Trophoblast cell (in vitro differentiated cells and primary cell): ENCODE measurements around the gene ATP6V0B.

Experiments
- DNase-seq, 2 donors: peaks; one replicate each; pipeline ENCODE4 v3.0.0-alpha.2; 2016
- H2AFZ ChIP-seq: 2 replicates; pipeline ENCODE4 v1.6.1; 2013; ENCODE audit warnings: low read length, moderate library complexity, mild to moderate bottlenecking; ENCODE audit not compliant: insufficient read depth, poor library complexity
- H2AK5ac ChIP-seq: 2 replicates; pipeline ENCODE4 v1.6.1; 2013; ENCODE audit warnings: mild to moderate bottlenecking, low read length
- H2BK120ac ChIP-seq: 2 replicates; pipeline ENCODE4 v1.6.1; 2013; ENCODE audit warnings: low read length, mild to moderate bottlenecking, moderate library complexity; ENCODE audit not compliant: insufficient read depth, poor library complexity
- H2BK12ac ChIP-seq: 2 replicates; pipeline ENCODE4 v1.6.1; 2013; ENCODE audit warnings: mild to moderate bottlenecking, low read length, moderate library complexity
- H2BK5ac ChIP-seq: 2 replicates; pipeline ENCODE4 v1.6.1; 2013; ENCODE audit warnings: low read length, low read depth, moderate library complexity, mild to moderate bottlenecking; ENCODE audit not compliant: poor library complexity
- H3K14ac ChIP-seq: 2 replicates; pipeline ENCODE4 v1.6.1; 2013; ENCODE audit warnings: mild to moderate bottlenecking, low read length
- H3K18ac ChIP-seq: 2 replicates; pipeline ENCODE4 v1.6.1; 2013; ENCODE audit warnings: mild to moderate bottlenecking, low read length
- H3K23ac ChIP-seq: 2 replicates; pipeline ENCODE4 v1.6.1; 2013; ENCODE audit warnings: low read length
- H3K27ac ChIP-seq: 2 replicates; pipeline ENCODE4 v1.5.1; 2013; ENCODE audit warnings: low read depth, mild to moderate bottlenecking, inconsistent platforms, low read length, moderate library complexity
- H3K27me3 ChIP-seq: 2 replicates; pipeline ENCODE4 v1.6.1; 2013; ENCODE audit warnings: inconsistent platforms, mild to moderate bottlenecking, low read length, moderate library complexity; ENCODE audit not compliant: insufficient read depth
- H3K36me3 ChIP-seq, 2 experiments: 1 replicate in 1 of 2; 2 replicates in 1 of 2; pipeline ENCODE4 v1.6.1; 2013; ENCODE audit warnings: low read length in 2 of 2, mild to moderate bottlenecking in 2 of 2, moderate library complexity in 1 of 2; ENCODE audit not compliant: insufficient read depth in 2 of 2, control insufficient read depth in 1 of 2
- H3K4ac ChIP-seq: 2 replicates; pipeline ENCODE4 v1.6.1; 2013; ENCODE audit warnings: low read depth, mild to moderate bottlenecking, low read length, moderate library complexity
- H3K4me1 ChIP-seq, 2 experiments: 1 replicate in 1 of 2; 2 replicates in 1 of 2; pipeline ENCODE4 v1.6.1; 2013; ENCODE audit warnings: low read length in 2 of 2, mild to moderate bottlenecking in 2 of 2, moderate library complexity in 1 of 2; ENCODE audit not compliant: insufficient read depth in 2 of 2, control insufficient read depth in 1 of 2
- H3K4me2 ChIP-seq: 2 replicates; pipeline ENCODE4 v1.6.1; 2013; ENCODE audit warnings: inconsistent platforms, mild to moderate bottlenecking, low read length, moderate library complexity
- H3K4me3 ChIP-seq: 2 replicates; pipeline ENCODE4 v1.5.1; 2013; ENCODE audit warnings: mild to moderate bottlenecking, low read depth, low read length, inconsistent platforms
- H3K79me1 ChIP-seq: one replicate; pipeline ENCODE4 v1.6.1; 2013; ENCODE audit warnings: low read length
- H3K79me2 ChIP-seq: 2 replicates; pipeline ENCODE4 v1.6.1; 2013; ENCODE audit warnings: low read length, mild to moderate bottlenecking; ENCODE audit not compliant: control insufficient read depth, insufficient read depth, poor library complexity
- H3K9ac ChIP-seq: 2 replicates; pipeline ENCODE4 v1.6.1; 2013; ENCODE audit warnings: mild to moderate bottlenecking, low read length
- H3K9me3 ChIP-seq: 2 replicates; pipeline ENCODE4 v1.6.1; 2013; ENCODE audit warnings: low read depth, mild to moderate bottlenecking, control low read depth, inconsistent platforms, low read length; ENCODE audit not compliant: insufficient read depth
- H4K12ac ChIP-seq: 2 replicates; pipeline ENCODE4 v1.6.1; 2013; ENCODE audit warnings: low read depth, mild to moderate bottlenecking, low read length, moderate library complexity
- H4K8ac ChIP-seq: 2 replicates; pipeline ENCODE4 v1.6.1; 2013; ENCODE audit warnings: low read depth, mild to moderate bottlenecking, low read length, moderate library complexity
- H4K91ac ChIP-seq: one replicate; pipeline ENCODE4 v1.6.1; 2013; ENCODE audit warnings: low read depth, mild to moderate bottlenecking, low read length, moderate library complexity
- WGBS: extraction: QIAGEN DNeasy Blood & Tissue Kit; methylation state at CpG from one replicate; pipeline ENCODE4 v1.1.7; 2013; ENCODE audit warnings: missing lambda C conversion rate; ENCODE audit not compliant: insufficient read length, insufficient coverage; ENCODE audit errors: extremely low coverage; 5-methylcytosine and 5-hydroxymethylcytosine counted together

ATP6V0B gene

DNA sequence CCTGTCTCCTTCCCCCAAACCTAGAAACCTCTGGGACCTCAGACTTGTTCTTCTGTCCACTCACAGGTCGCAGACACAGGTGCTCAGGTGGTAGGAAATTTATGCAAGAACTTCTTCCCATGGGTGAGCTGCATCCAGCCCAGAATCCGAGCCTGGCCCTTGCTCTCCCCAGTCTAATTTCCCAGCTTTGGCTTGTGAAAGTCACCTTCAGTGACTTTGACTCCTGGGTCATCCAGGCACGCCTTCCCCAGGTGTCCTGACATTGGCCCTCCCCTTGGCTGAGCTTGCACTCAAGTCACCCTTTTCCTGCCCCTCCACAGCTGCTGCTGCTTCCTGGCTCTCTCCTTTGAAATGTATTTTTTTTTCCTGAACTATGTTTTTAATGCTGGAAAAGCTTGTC, 21.4 kb upstream of the ATP6V0B start:
- Histone ChIP-seq H4K8ac (no peak overlapping the region), H3K4me2 (no peak overlapping the region), H2AFZ (no peak overlapping the region), H3K23ac (no peak overlapping the region), H3K9me3 (no peaks in the 10 kb centered on the region), H2AK5ac (no peak overlapping the region), H3K79me1 (no peaks in the 10 kb centered on the region), H3K4ac (no peak overlapping the region), H2BK120ac (no peak overlapping the region), H4K12ac (no peak overlapping the region), H3K4me3 (no peak overlapping the region), H3K18ac (no peak overlapping the region), H3K36me3 (peaks cover 23 to 27% of the 10 kb centered on the region in 2 experiments), H2BK5ac (no peak overlapping the region), H3K27ac (no peak overlapping the region), H4K91ac (no peak overlapping the region), H3K14ac (no peak overlapping the region), H3K4me1 (peaks cover 0 to 5% of the 10 kb centered on the region in 2 experiments), H3K27me3 (no peaks in the 10 kb centered on the region), H3K9ac (no peak overlapping the region), H2BK12ac (no peak overlapping the region), H3K79me2 (no peaks in the 10 kb centered on the region)
- WGBS, result no CpG with 5 or more reads among the region's 3 CpGs
- no peak for DNase-seq

GRCh38 chr1:43954036-43954435, 20.7 kb upstream of the ATP6V0B start:
- peaks cover 0 to 2% of the 10 kb centered on the region in 2 experiments for H3K4me1 ChIP-seq
- H4K8ac ChIP-seq, result no peak overlapping the region

DNA sequence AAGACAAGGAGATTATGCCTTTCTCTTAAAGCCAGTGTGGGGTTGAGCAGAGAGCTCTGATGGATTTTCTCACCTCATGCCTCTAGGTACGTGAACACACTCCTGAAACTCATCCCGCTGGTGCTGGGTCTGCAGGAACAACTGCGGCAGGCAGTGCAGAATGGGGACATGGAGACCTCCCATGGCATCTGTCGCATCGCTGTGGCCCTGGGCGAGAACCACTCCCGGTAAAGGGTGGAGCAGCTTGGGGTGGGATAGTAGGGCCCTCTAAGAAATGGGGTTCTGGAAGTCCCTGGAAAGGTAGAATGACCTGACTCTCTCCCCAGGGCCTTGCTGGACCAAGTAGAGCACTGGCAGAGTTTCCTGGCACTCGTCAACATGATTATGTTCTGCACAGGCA, 18.5 kb upstream of the ATP6V0B start:
- WGBS, result no CpG with 5 or more reads among the region's 8 CpGs
- DNase-seq, result no peak
- Histone ChIP-seq H3K4me3 (no peak overlapping the region), H4K8ac (no peak overlapping the region), H3K36me3 (peaks cover 32 to 40% of the 10 kb centered on the region in 2 experiments), H3K4me2 (no peak overlapping the region), H4K12ac (no peak overlapping the region), H3K79me1 (no peaks in the 10 kb centered on the region), H4K91ac (no peak overlapping the region), H3K27me3 (no peaks in the 10 kb centered on the region), H2BK5ac (no peak overlapping the region), H3K23ac (no peak overlapping the region), H3K9me3 (no peaks in the 10 kb centered on the region), H2AK5ac (no peak overlapping the region), H3K4me1 (no peaks in the 10 kb centered on the region), H3K27ac (no peak overlapping the region), H3K18ac (no peak overlapping the region), H2BK12ac (no peak overlapping the region), H3K14ac (no peak overlapping the region), H3K4ac (no peak overlapping the region), H3K79me2 (no peaks in the 10 kb centered on the region), H2AFZ (no peak overlapping the region), H3K9ac (no peak overlapping the region), H2BK120ac (no peak overlapping the region)

More at GRCh38 chr1:43954036-43954435, 20.7 kb upstream of the ATP6V0B start:
- H2BK5ac ChIP-seq, result no peak overlapping the region
- H3K27me3 ChIP-seq, result no peaks in the 10 kb centered on the region
- H3K9ac ChIP-seq, result no peak overlapping the region
- no peaks in the 10 kb centered on the region for H3K9me3 ChIP-seq
- H3K23ac ChIP-seq, result no peak overlapping the region
- no peak overlapping the region for H3K4me3 ChIP-seq
- no peak overlapping the region for H3K4ac ChIP-seq
- H3K36me3 ChIP-seq, result peaks cover 26 to 34% of the 10 kb centered on the region in 2 experiments
- no peak overlapping the region for H3K18ac ChIP-seq
- DNase-seq, result no peak
- no peak overlapping the region for H3K27ac ChIP-seq
- WGBS, result no CpG with 5 or more reads among the region's 5 CpGs
- H3K79me2 ChIP-seq, result no peaks in the 10 kb centered on the region
- H4K91ac ChIP-seq, result no peak overlapping the region
- H3K79me1 ChIP-seq, result no peaks in the 10 kb centered on the region
- no peak overlapping the region for H2AK5ac ChIP-seq
- no peak overlapping the region for H2BK120ac ChIP-seq
- H2BK12ac ChIP-seq, result no peak overlapping the region
- H3K4me2 ChIP-seq, result no peak overlapping the region
- no peak overlapping the region for H4K12ac ChIP-seq
- no peak overlapping the region for H2AFZ ChIP-seq
- no peak overlapping the region for H3K14ac ChIP-seq

- Histone ChIP-seq H2BK12ac (no peak overlapping the region), H3K4me3 (no peak overlapping the region), H4K8ac (no peak overlapping the region), H3K27ac (no peak overlapping the region), H3K27me3 (no peaks in the 10 kb centered on the region), H3K4me1 (no peaks in the 10 kb centered on the region), H3K9ac (no peak overlapping the region), H3K36me3 (peaks cover 35 to 43% of the 10 kb centered on the region in 2 experiments), H3K9me3 (no peaks in the 10 kb centered on the region), H3K4me2 (no peak overlapping the region), H2BK120ac (no peak overlapping the region), H4K91ac (no peak overlapping the region), H2BK5ac (no peak overlapping the region), H2AK5ac (no peak overlapping the region), H2AFZ (no peak overlapping the region), H4K12ac (no peak overlapping the region), H3K79me2 (no peaks in the 10 kb centered on the region), H3K23ac (no peak overlapping the region), H3K14ac (no peak overlapping the region), H3K18ac (no peak overlapping the region), H3K79me1 (no peaks in the 10 kb centered on the region), H3K4ac (no peak overlapping the region)
- DNase-seq, result no peak
- WGBS, result no CpG with 5 or more reads among the region's 7 CpGs
These were observed 17.2 kb upstream of the ATP6V0B start for GRCh38 chr1:43957407-43958040.
